GM12872 (cell line): ENCODE data around the gene APOBR.

Source experiments
- TF ChIP-seq, protein P1 (sequence below): IDR thresholded peaks from 3 replicates; pipeline ENCODE4 v1.5.1; 2011; ENCODE audit warnings: low read depth, mild to moderate bottlenecking, low read length, moderate library complexity; ENCODE audit not compliant: insufficient read depth

The APOBR gene

DNA sequence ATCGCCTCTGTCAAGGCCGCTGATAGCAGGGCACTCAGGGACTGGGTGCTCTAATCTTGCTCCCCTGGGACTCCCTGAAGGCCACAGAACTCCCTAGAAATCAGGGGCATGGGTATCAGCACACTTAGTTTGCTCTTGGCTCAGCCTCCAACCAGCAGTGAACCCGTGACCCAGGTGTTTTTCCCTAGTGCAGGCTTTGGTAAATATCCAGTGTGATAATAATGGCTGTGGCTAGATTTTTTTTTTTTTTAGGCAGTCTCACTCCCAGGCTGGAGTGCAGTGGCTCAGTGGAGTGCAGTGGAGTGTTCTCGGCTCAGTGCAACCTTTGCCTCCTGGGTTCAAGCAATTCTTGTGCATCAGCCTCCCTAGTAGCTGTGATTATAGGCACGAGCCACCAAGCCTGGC, 34.0 kb downstream of the APOBR start:
- TF ChIP-seq, protein P1, sequence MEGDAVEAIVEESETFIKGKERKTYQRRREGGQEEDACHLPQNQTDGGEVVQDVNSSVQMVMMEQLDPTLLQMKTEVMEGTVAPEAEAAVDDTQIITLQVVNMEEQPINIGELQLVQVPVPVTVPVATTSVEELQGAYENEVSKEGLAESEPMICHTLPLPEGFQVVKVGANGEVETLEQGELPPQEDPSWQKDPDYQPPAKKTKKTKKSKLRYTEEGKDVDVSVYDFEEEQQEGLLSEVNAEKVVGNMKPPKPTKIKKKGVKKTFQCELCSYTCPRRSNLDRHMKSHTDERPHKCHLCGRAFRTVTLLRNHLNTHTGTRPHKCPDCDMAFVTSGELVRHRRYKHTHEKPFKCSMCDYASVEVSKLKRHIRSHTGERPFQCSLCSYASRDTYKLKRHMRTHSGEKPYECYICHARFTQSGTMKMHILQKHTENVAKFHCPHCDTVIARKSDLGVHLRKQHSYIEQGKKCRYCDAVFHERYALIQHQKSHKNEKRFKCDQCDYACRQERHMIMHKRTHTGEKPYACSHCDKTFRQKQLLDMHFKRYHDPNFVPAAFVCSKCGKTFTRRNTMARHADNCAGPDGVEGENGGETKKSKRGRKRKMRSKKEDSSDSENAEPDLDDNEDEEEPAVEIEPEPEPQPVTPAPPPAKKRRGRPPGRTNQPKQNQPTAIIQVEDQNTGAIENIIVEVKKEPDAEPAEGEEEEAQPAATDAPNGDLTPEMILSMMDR: no peak

DNA sequence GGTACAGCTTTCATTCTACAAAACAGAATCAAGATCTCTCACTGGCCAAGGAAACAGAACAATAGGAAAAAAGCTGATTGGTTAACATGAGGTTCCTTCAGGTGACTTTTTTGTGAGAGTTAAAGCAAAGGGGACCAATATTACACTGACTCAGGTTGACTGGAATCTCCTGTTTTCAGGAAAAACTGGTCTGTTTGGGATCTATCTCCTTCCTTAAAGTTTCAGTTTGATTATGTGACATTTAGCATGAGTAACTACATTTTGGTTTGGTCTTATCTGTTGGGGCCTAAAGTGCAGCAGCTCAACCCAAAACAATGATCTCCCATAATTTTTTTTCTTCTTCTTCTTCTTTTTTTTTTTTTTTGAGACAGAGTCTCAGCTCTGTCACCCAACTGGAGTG, 34.7 kb downstream of the APOBR start:
- TF ChIP-seq, protein P1: no peak

DNA sequence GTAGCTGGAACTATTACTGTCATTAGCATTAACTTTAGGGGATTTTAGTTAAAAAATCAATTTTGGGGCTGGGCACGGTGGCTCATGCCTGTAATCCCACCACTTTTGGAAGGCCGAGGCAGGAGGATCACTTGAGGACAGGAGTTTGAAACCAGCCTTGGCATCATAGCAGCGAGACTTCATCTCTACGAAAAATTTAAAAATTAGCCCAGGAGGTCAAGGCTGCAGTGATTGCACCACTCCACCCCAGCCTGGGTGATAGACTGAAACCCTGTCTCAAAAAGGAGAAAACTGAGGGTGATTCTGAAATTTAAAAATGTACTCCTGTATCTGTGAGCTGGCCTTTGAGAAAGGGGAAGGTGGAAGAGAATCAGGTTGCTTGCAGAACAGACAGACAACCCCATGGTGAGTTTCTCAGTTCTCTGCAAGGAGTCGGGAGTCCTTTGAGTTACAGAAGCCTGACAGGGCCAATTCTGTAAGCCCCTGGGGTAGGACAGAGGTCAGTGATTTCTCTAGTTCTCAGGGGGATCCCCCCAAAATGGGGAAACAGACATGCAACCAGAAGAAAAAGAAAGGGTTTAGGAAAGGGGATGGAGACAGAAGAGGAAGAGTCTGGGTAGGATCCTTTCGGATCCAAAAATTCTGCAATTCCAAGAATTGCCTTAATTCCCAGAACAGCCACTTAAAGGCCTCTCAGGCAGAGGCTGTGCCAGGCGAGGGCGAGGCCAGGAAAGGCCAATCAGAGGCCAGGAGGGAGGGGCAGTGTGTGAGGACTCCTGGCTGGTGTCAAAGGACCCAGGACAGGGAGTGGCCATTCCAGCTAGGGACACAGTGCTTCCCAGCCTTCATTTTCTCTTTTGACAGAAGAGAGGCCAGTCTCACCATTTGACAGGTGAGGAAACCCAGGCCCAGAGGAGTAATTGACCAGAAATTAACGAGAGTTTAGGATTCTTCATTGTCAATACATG, 37.6 kb downstream of the APOBR start:
- TF ChIP-seq, protein P1: no peak

DNA sequence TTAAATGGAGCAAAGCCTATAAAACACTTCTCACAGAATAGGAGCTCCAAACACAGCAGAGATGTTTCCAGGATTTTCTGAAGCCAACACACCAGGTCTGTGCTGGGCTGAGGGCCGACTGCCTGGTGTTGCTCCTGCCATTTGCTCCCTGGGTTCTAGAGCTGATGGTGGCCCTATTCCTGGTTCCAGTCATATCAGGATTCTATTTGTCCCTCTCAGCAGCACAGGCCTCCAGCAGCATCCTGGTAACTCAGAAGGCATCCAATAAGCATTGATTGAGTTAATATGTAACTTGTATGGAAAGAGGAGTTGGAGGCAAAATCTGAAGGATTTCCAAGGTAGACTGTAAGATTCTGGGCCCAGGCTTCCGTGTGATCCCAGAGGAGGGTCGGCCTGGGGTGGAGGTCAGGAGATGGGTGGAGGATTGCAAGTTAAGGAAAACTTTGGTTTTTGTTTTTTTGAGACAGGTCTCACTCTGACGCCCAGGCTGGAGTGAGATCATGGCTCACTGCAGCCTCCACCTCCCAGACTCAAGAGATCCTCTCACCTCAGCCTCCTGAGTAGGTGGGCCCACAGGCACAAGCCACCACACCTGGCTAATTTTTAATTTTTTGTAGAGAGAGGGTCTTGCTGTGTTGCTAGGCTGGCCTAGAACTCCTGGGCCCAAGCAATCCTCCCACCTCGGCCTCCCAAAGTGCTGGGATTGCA, 38.7 kb downstream of the APOBR start:
- TF ChIP-seq, protein P1: no peak

DNA sequence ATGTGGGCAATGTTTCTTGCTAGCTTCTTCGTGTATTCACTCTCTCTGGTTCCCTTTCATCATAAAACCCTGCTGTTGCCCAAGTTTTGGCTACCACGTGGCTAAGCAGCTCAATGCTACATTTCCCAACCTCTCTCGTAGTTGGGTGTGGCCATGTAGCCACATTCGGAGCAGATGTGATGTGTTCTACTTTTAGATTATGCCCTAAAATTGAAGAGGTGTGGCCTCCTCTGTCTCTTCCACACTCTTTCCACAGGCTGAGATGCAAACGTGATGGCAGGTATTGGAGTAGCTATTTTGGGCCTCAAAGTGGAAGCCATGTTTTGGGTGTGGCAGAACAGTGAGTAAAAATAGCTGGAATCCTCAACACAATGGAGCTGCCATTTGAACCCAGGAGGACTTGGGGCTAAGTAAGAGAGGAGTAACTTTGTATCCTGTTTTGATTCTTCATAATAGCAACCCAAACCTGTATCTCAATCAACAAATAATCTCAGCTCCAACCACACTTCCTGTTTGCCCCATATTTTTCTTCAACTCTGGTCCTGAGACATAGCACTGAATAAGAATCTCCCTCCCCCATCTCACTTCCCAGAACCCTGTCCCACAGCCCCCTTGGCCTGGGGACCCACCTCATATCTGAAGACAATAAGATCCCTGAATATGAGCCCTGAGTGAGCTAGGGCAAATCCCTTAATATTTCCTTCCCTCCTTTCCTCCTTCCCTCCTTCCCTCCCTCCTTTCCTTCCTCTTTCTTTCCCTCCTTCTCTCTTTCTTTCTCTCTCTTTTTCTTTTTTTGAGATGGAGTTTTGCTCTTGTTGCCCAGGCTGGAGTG, 40.3 kb downstream of the APOBR start:
- TF ChIP-seq, protein P1: no peak

DNA sequence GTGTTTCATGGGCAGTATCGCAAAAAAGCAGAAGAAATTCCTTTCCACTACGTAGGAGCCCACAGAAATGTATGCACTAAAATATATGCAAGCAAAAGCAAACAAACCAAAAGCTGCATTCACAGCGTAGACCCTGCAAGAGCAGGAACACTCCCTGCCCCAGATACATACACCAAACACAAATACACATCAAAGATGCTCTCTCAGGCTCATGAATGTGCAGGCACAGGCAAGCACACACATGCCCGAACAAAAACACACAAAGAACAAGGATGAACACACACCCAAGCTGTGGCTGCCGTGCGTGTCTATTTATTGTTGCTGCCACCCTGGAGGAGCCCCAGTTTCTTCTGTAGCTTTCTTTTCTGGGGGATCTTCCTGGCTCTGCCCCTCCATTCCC, 42.6 kb downstream of the APOBR start:
- TF ChIP-seq, protein P1: no peak
